Measurements from ENCODE around the gene DNAAF2. TPM values are rescaled to one million over a fixed set of nuclear protein-coding genes. Genes with fewer than 3 reads are reported as not detected.

Gene DNAAF2
- total RNA-seq, 2 donors from 2014 or later, result 18.5 to 19.7 TPM

DNA sequence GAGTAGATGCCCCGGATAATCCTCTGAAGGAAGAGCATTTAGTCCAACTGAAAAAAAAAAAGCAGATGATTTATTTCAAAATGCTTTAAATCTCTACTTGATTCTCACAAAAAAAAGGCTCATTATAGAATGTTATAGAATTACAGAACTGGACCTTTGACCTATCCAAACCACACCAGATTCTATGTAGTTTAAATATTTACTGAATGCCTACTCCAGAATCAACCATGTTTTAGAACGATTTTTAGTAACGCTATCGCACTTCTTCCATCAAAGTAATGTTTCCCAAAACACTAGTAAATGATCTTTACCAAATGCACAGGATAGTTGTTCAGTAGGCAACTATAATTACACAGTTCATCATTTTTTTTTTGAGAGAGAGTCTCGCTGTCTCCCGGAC, 51.4 kb downstream of the DNAAF2 start:
- H3K9me3 ChIP-seq (ENCODE audit: control insufficient read depth, low read length), result no peaks in the 10 kb centered on the region
- H3K36me3 Mint-ChIP-seq (ENCODE audit: low read depth), result peaks cover 46% of the 10 kb centered on the region
- no peaks in the 10 kb centered on the region for H3K4me1 ChIP-seq (ENCODE audit: control insufficient read depth, insufficient read depth, low read length)
- H3K4me3 ChIP-seq (ENCODE audit: low read length), result peak overlapping the region; percentile 91
- WGBS, 2 experiments (ENCODE audit: insufficient coverage in 1 of 2, insufficient read length in 1 of 2), result 86 to 97% methylated on average over 2 to 6 of the region's 6 CpGs
- TF ChIP-seq, protein P1, sequence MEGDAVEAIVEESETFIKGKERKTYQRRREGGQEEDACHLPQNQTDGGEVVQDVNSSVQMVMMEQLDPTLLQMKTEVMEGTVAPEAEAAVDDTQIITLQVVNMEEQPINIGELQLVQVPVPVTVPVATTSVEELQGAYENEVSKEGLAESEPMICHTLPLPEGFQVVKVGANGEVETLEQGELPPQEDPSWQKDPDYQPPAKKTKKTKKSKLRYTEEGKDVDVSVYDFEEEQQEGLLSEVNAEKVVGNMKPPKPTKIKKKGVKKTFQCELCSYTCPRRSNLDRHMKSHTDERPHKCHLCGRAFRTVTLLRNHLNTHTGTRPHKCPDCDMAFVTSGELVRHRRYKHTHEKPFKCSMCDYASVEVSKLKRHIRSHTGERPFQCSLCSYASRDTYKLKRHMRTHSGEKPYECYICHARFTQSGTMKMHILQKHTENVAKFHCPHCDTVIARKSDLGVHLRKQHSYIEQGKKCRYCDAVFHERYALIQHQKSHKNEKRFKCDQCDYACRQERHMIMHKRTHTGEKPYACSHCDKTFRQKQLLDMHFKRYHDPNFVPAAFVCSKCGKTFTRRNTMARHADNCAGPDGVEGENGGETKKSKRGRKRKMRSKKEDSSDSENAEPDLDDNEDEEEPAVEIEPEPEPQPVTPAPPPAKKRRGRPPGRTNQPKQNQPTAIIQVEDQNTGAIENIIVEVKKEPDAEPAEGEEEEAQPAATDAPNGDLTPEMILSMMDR (conservative IDR thresholded peaks at IDR 0.05), result no peak
- peak overlapping the region; percentile 100 for H3K27ac Mint-ChIP-seq
- no peaks in the 10 kb centered on the region for H3K27me3 Mint-ChIP-seq (ENCODE audit: insufficient read depth)
- peaks cover 37% of the 10 kb centered on the region for H3K36me3 ChIP-seq (ENCODE audit: control insufficient read depth, insufficient read depth, low read length)
- peaks cover 22% of the 10 kb centered on the region for H3K4me1 Mint-ChIP-seq
- peak overlapping the region; percentile 100 for H3K4me3 Mint-ChIP-seq
- peak overlapping the region; percentile 81 for H3K9ac ChIP-seq (ENCODE audit: extremely low read depth, low read length, poor library complexity, severe bottlenecking)
- no peak overlapping the region for H3K27ac ChIP-seq (ENCODE audit: low read depth, low read length)
- H3K9me3 Mint-ChIP-seq, result no peaks in the 10 kb centered on the region
- no peaks in the 10 kb centered on the region for H3K27me3 ChIP-seq (ENCODE audit: control insufficient read depth, insufficient read depth, low read length, poor library complexity, severe bottlenecking)
- DNase-seq, result no peak

DNA sequence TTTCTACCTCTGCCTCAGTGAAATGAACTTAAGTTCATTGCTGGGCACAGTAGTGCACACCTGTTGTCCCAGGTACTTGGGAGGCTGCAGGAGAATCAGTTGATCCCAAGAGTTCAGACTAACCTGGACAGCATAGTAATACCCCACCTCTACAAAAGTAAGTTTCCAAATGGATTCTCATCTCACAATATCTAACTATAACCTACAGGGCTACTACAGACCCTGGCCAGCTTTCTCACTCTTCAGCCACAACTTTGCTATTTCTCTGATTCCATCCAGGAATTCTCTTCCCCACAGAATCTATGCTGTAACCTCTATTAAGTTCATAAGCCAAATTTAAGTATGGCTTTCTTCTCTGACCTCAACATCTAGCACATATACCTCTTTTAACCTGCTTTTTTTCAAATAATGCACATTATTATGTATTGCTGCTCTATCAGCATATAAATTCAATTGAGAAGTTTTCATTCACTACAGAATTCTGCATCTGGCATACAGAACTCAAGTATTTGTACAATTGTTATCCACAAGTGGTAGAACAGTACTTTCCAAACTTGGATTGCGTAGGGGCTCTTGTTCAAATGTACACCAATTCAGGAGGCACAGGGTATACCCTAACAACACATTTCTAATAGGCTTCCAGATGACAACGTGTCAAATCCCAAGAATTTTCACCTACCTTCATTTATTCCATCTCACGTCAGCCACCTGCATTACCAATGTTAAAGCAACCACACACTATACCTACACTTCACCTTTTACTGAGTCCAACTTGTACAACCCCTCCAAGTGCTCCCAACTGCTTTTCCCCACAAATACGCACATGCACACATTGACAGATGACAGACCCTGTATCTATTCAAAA, 52.7 kb downstream of the DNAAF2 start:
- TF ChIP-seq, protein P1 (conservative IDR thresholded peaks at IDR 0.05), result no peak
- H3K36me3 Mint-ChIP-seq (ENCODE audit: low read depth), result peaks cover 54% of the 10 kb centered on the region
- peaks cover 22% of the 10 kb centered on the region for H3K4me1 Mint-ChIP-seq
- H3K27me3 Mint-ChIP-seq (ENCODE audit: insufficient read depth), result no peaks in the 10 kb centered on the region
- no peak overlapping the region for H3K4me3 Mint-ChIP-seq
- Histone ChIP-seq H3K36me3 (ENCODE audit: control insufficient read depth, insufficient read depth, low read length) (peaks cover 45% of the 10 kb centered on the region), H3K9ac (ENCODE audit: extremely low read depth, low read length, poor library complexity, severe bottlenecking) (no peak overlapping the region), H3K4me3 (ENCODE audit: low read length) (peak overlapping the region; percentile 0), H3K4me1 (ENCODE audit: control insufficient read depth, insufficient read depth, low read length) (no peaks in the 10 kb centered on the region), H3K27ac (ENCODE audit: low read depth, low read length) (no peak overlapping the region), H3K9me3 (ENCODE audit: control insufficient read depth, low read length) (no peaks in the 10 kb centered on the region), H3K27me3 (ENCODE audit: control insufficient read depth, insufficient read depth, low read length, poor library complexity, severe bottlenecking) (no peaks in the 10 kb centered on the region)
- no peaks in the 10 kb centered on the region for H3K9me3 Mint-ChIP-seq
- H3K27ac Mint-ChIP-seq, result peak overlapping the region; percentile 87
- 95% methylated on average over 2 to 4 of the region's 4 CpGs for WGBS, 2 experiments (ENCODE audit: insufficient coverage in 1 of 2, insufficient read length in 1 of 2)
- no peak for DNase-seq

DNA sequence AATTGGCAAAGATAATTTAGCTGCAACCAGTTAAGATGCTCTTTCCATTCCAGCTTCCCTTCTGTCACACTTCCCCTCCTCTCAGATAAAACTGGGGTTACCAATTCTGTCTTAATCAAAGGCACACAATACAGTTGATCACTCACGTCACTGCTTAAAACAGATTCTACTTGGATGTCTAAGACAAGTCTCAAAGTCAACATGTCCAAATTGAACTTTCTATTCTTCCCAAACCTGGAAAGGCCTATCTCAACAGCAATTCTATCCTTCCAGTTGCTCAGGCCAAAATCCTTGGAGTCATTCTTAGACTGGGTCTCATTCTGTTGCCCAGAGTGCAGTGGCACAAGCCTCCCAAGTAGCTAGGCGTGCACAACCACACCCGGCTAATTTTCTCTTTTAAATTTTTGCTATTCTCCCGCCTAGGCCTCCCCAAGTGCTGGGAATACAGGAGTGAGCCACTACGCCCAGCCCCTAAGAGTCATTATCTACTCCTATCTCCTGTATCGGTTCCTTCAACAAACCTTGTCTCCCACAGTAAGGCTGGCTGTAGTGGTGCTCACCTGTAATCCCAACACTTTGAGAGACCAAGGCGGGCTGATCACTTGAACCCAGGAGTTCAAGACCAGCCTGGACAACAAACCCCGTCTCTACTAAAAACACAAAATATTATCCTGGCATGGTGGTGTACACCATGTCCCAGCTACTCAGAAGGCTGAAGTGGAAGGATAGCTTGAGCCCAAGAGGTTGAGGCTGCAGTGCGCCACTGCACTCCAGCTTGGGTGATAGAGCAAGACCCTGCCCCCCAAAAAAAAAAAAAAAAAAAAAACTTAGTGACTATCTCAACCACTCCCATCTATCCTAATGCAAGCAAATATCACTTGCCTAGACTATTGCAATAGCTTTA, 53.6 kb downstream of the DNAAF2 start:
- TF ChIP-seq, protein P1 (conservative IDR thresholded peaks at IDR 0.05), result no peak
- H3K9me3 Mint-ChIP-seq, result no peaks in the 10 kb centered on the region
- Histone ChIP-seq H3K36me3 (ENCODE audit: control insufficient read depth, insufficient read depth, low read length) (peaks cover 52% of the 10 kb centered on the region), H3K9ac (ENCODE audit: extremely low read depth, low read length, poor library complexity, severe bottlenecking) (no peak overlapping the region), H3K9me3 (ENCODE audit: control insufficient read depth, low read length) (no peaks in the 10 kb centered on the region), H3K27ac (ENCODE audit: low read depth, low read length) (no peak overlapping the region), H3K4me1 (ENCODE audit: control insufficient read depth, insufficient read depth, low read length) (no peaks in the 10 kb centered on the region), H3K27me3 (ENCODE audit: control insufficient read depth, insufficient read depth, low read length, poor library complexity, severe bottlenecking) (no peaks in the 10 kb centered on the region), H3K4me3 (ENCODE audit: low read length) (no peak overlapping the region)
- H3K27ac Mint-ChIP-seq, result peak overlapping the region; percentile 87
- H3K36me3 Mint-ChIP-seq (ENCODE audit: low read depth), result peaks cover 62% of the 10 kb centered on the region
- 90 to 93% methylated on average over 6 to 9 of the region's 9 CpGs for WGBS, 2 experiments (ENCODE audit: insufficient coverage in 1 of 2, insufficient read length in 1 of 2)
- no peak overlapping the region for H3K4me3 Mint-ChIP-seq
- peak; percentile 55 for DNase-seq
- H3K4me1 Mint-ChIP-seq, result peaks cover 22% of the 10 kb centered on the region
- no peaks in the 10 kb centered on the region for H3K27me3 Mint-ChIP-seq (ENCODE audit: insufficient read depth)

Measured in endodermal cell (in vitro differentiated cells).